NCI-H446 treated with DMSO at 0.1 percent for 48 hours (cell line): ENCODE data around the gene ACTR5.
A peak's percentile ranks its signal among the peaks of the same experiment; 100 is the strongest.

ENCODE experiments used
- DNase-seq: peaks from one replicate; lab custom pipeline; 2025; lab: John Stamatoyannopoulos, UW

The ACTR5 gene

DNA sequence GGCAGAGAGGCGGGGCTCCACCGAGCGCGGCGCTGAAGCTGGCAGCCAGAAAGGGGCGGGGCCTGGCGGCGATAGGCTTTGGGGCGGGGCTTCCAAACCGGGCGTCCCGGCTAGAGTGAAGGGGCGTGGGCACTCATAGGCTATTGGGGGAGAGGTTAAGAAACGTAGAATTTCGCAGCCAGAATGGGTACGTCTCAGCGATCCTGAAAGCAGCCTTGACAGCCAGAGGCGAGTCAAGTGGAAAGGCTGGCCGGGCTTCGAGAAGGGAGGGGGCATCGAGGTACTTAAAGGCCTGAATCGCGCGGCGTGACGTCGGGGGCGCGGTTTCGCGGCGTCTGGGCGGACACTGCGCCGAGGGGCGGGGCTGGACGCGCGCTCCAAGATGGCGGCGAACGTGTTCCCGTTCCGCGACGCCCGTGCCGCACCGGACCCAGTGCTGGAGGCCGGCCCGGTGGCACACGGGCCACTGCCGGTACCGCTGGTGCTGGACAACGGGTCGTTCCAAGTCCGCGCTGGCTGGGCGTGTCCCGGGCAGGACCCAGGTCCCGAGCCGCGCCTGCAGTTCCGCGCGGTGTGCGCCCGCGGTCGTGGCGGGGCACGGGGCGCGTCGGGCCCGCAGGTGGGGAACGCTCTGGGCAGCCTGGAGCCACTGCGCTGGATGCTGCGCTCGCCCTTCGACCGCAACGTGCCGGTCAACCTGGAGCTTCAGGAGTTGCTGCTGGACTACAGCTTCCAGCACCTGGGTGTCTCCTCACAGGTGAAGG lies at the start of gene ACTR5:
Gene ACTR5, plus strand, starts transcription at position 364 of the 764 bp plus-strand sequence. Its CDS starts 19 bp downstream, at position 383.
- peak; percentile 76 for DNase-seq

- no peak for DNase-seq
These were observed 49.7 kb upstream of the ACTR5 start for GRCh38 chr20:38698541-38698940.

- no peak for DNase-seq
These were observed 48.1 kb upstream of the ACTR5 start for GRCh38 chr20:38700141-38700540.

- no peak for DNase-seq
These were observed 47.3 kb upstream of the ACTR5 start for GRCh38 chr20:38700926-38701325.

- no peak for DNase-seq
These were observed 44.7 kb upstream of the ACTR5 start for GRCh38 chr20:38703526-38703925.

- DNase-seq = no peak
These were observed 44.1 kb upstream of the ACTR5 start for GRCh38 chr20:38704136-38704535.

GRCh38 chr20:38706509-38706908 lies 41.8 kb upstream of the ACTR5 start:
- peak; percentile 42 for DNase-seq

GRCh38 chr20:38714308-38714707 lies 34.0 kb upstream of the ACTR5 start:
- DNase-seq = no peak

DNA sequence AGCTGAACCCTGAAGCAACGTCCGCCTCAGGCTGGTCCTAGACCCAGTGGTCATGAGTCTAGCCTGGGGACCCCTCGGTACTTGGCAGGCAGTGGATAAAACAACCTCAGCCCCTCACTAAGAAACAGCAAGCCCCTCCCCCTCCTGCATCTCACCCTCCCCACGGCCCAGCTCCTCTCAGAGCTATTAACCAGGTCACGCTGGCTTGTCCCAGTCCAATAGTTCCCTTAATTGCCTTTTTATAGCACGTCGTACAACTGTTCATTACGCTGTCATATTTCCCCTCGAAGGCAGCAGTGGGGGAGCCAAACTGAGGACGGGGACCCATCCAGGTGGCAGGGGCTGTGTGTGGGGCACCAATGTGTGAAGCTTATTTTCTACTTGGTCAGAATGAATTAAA lies 32.6 kb upstream of the ACTR5 start:
- no peak for DNase-seq

DNA sequence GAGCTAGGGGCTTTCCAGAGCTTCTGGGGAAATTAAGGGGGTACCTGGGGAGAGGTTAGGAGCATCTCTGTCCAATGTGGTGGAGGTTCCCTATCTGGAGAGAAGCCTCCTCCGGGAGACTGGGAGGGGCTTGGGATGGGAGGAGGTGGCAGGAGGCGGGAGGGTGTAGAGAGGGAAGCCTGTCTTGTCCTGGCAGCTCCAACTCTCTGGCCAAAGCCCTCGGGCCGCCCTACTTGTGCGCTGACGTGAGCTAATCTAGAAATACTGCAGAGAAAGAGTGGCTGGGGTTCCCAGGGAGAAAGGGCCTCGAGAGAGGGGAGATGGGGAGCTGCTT lies 25.6 kb upstream of the ACTR5 start:
- DNase-seq = no peak

GRCh38 chr20:38723017-38723847 lies 25.0 kb upstream of the ACTR5 start:
- no peak for DNase-seq

DNA sequence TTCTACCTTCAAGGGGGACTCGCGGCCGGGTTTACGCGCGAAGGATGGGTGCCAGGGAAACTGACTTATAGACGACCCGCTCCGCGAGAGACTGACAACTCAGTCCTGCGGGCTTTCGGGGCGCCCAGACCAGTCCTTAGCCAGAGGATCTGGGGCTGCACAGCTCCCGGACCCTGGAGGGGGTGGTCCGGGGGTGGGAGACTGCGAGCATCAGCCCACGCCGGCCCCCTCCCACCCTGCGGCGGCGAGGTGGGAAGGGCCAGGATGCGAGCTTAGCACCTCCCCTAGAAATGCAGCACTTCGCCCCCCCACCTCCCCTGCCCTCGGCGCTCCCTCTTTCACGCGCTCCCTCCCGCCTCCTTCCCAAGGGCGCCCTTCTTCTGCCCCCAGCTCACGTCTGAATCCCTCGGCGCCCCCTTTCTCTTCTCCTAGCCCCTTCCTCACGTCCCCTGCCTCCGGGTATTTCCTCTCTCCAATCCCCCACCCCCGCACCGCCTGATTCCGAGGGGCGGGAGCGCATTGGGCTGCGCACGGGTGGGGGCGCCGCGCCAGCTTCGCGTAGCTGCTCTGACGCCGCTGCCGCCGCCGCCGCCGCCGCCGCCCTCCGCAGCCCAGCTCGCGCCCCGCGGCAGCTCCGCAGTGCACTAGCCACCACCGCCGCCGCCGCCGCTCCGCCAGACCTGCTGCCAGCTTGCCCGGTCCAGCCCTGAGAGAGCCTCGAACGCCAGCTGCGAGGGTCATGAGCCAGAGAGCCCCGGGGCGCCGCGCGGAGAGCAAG lies 24.2 kb upstream of the ACTR5 start, which contains the start of gene SLC32A1:
Gene SLC32A1, plus strand, starts transcription at position 639 of the 778 bp plus-strand sequence. CDS start 239 bp downstream, outside the sequence.
- no peak for DNase-seq

GRCh38 chr20:38724626-38725147 lies 23.6 kb upstream of the ACTR5 start:
- DNase-seq = no peak

DNA sequence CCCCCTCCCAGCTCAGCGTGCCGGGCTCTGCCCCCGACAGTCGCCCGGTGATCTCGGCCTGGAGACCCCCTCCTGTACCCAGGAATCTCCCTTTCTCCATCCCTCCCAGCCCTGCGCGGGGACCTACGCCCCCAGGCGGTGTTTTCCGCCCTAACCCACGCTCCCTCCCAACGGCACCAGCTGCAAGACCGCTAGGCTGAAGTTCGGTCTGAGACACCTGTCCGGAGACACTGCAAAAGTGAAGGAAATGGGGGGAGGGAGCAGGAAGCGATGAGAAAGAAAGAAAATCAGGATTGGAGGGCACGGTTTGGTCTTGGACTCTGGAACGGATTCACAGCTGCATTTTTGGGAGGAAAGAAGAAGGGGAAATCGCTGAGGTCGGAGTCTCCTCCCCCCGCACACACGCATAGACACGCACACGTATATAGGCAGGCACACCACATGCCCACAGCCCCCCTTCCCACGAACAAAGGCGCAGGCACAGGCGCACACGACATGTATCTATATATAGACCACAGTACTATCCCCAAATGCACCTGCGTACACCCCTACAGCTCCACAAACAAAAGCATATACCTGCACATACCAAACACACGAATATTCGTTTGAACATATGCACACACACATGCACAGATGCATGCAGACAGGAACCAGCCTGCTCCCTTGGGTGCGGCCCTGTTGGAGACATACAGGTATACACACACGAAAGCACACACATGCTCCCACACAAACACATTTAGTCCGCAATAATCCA lies 22.9 kb upstream of the ACTR5 start:
- DNase-seq = no peak

- DNase-seq = peak; percentile 30
These were observed 22.1 kb upstream of the ACTR5 start for GRCh38 chr20:38725931-38726803.

GRCh38 chr20:38726804-38727606 lies 21.3 kb upstream of the ACTR5 start:
- no peak for DNase-seq

DNA sequence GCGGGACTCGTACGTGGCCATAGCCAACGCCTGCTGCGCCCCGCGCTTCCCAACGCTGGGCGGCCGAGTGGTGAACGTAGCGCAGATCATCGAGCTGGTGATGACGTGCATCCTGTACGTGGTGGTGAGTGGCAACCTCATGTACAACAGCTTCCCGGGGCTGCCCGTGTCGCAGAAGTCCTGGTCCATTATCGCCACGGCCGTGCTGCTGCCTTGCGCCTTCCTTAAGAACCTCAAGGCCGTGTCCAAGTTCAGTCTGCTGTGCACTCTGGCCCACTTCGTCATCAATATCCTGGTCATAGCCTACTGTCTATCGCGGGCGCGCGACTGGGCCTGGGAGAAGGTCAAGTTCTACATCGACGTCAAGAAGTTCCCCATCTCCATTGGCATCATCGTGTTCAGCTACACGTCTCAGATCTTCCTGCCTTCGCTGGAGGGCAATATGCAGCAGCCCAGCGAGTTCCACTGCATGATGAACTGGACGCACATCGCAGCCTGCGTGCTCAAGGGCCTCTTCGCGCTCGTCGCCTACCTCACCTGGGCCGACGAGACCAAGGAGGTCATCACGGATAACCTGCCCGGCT lies 20.6 kb upstream of the ACTR5 start:
- DNase-seq = no peak

DNA sequence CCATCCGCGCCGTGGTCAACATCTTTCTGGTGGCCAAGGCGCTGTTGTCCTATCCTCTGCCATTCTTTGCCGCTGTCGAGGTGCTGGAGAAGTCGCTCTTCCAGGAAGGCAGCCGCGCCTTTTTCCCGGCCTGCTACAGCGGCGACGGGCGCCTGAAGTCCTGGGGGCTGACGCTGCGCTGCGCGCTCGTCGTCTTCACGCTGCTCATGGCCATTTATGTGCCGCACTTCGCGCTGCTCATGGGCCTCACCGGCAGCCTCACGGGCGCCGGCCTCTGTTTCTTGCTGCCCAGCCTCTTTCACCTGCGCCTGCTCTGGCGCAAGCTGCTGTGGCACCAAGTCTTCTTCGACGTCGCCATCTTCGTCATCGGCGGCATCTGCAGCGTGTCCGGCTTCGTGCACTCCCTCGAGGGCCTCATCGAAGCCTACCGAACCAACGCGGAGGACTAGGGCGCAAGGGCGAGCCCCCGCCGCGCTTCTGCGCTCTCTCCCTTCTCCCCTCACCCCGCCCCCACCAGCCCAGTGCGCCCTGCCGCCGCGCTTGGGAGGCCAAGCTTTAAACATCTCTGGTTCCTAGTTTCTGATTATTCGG lies 20.0 kb upstream of the ACTR5 start:
- no peak for DNase-seq
